ENCODE results near the gene LPP.

DNA sequence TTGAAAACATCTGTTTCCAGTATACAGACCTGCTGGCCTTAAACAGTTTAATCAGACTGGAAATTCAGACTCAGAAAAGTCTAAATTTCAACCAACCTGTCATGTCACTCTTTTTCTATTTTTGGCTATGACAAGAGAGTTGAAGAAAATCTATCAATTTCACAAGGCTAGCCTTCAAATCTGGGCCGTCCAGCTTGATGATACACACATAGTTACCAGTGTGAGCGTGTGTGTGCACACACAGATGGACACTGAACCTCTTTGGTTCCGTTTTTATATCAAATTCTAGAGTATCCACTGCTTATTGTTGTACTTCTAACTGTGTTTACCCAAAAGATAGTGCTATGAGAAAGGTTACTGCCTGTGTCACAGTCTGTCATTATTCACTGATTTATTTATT is 368.2 kb downstream of the LPP start:
- TF ChIP-seq, protein P1, sequence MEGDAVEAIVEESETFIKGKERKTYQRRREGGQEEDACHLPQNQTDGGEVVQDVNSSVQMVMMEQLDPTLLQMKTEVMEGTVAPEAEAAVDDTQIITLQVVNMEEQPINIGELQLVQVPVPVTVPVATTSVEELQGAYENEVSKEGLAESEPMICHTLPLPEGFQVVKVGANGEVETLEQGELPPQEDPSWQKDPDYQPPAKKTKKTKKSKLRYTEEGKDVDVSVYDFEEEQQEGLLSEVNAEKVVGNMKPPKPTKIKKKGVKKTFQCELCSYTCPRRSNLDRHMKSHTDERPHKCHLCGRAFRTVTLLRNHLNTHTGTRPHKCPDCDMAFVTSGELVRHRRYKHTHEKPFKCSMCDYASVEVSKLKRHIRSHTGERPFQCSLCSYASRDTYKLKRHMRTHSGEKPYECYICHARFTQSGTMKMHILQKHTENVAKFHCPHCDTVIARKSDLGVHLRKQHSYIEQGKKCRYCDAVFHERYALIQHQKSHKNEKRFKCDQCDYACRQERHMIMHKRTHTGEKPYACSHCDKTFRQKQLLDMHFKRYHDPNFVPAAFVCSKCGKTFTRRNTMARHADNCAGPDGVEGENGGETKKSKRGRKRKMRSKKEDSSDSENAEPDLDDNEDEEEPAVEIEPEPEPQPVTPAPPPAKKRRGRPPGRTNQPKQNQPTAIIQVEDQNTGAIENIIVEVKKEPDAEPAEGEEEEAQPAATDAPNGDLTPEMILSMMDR (IDR thresholded peaks at IDR 0.05; ENCODE audit: insufficient read depth, low read length, poor library complexity, severe bottlenecking) = no peak
- no peak for TF ChIP-seq EZH2phosphoT487 (conservative IDR thresholded peaks at IDR 0.05; ENCODE audit: low read length)

Measured in SU-DHL-6 (cell line).